HCT116 (cell line): ENCODE data around the gene SMIM21. TPM values are rescaled to one million over a fixed set of nuclear protein-coding genes. Genes with fewer than 3 reads are reported as not detected.

Experiments
- ATAC-seq: fragments of 200-7000 bp; cut with Tn5 transposase; 2 replicates; pipeline ENCODE4 v1.9.1; 2020; ENCODE audit warnings: mild to moderate bottlenecking, moderate library complexity
- BruUV-seq: library from RNA; stranded (reverse); fragments of 400-500 nt; replicated peaks from 2 replicates; lab custom pipeline; 2021; lab: Mats Ljungman, UMichigan
- CTCF ChIA-PET: fragments of 300-600 bp; sonication (Branson Sonifier 250); formaldehyde crosslinking; loops from one replicate; lab custom pipeline; 2021; ENCODE audit warnings: antibody characterized with exemption; lab: Charles Lee
- POLR2A ChIA-PET: fragments of 300-600, 350-600 bp; sonication (Branson Sonifier 250); formaldehyde crosslinking; loops from one replicate; lab custom pipeline; 2021; ENCODE audit warnings: antibody characterized with exemption; lab: Charles Lee
- RAD21 ChIA-PET, 2 experiments: fragments of 300-600 bp; sonication (Branson Sonifier 250); formaldehyde crosslinking; loops; one replicate each; lab custom pipeline; 2023; ENCODE audit warnings: low total read pairs in 2 of 2; ENCODE audit not compliant: uncharacterized antibody in 2 of 2, unreplicated experiment in 2 of 2, low non-redundant PET in 1 of 2; lab: Charles Lee
- DNase-seq: peaks from one replicate; pipeline ENCODE4 v3.0.0-alpha.2; 2010; ENCODE audit warnings: low read depth, low spot score
- H2AFZ ChIP-seq: fragments of 200-600 bp; shearing (Covaris generic), sonication (generic); 2 replicates; pipeline ENCODE4 v1.6.1; 2017; ENCODE audit warnings: low read depth, mixed run types, mixed read lengths, antibody characterized with exemption, low read length; ENCODE audit not compliant: poor library complexity, severe bottlenecking
- H3K27ac ChIP-seq: 2 replicates; pipeline ENCODE4 v1.5.1; 2012; ENCODE audit warnings: low read depth, low read length
- H3K27me3 ChIP-seq: fragments of 200-600 bp; sonication (generic); 2 replicates; pipeline ENCODE4 v1.6.1; 2016; ENCODE audit warnings: mixed run types, low read length, mixed read lengths; ENCODE audit not compliant: insufficient read depth
- H3K36me3 ChIP-seq, 2 experiments: fragments of 200-500 bp in 1 of 2; fragments of 200-600 bp in 1 of 2; sonication (Bioruptor generic) in 1 of 2; sonication (generic) in 1 of 2; 2 replicates each; pipeline versions ENCODE4 v1.5.1 to v1.6.1; 2014 to 2016; ENCODE audit warnings: low read length in 2 of 2, inconsistent platforms in 1 of 2, mixed read lengths in 1 of 2, mixed run types in 1 of 2; ENCODE audit not compliant: insufficient read depth in 2 of 2, control insufficient read depth in 1 of 2
- H3K4me1 ChIP-seq, 2 experiments: fragments of 200-600 bp in 1 of 2; sonication (generic) in 1 of 2; 2 replicates each; pipeline versions ENCODE4 v1.5.1 to v1.6.1; 2012 to 2017; ENCODE audit warnings: low read length in 2 of 2, inconsistent platforms in 1 of 2, mild to moderate bottlenecking in 1 of 2, mixed read lengths in 1 of 2, mixed run types in 1 of 2, moderate library complexity in 1 of 2; ENCODE audit not compliant: insufficient read depth in 2 of 2, control insufficient read depth in 1 of 2
- H3K4me2 ChIP-seq: fragments of 200-600 bp; sonication (generic); 2 replicates; pipeline ENCODE4 v1.6.1; 2017; ENCODE audit warnings: mixed run types, low read length, mixed read lengths
- H3K4me3 ChIP-seq, 2 experiments: fragments of 200-600 bp in 1 of 2; sonication (generic) in 1 of 2; replicated peaks in 1 of 2; 2 replicates each; pipeline ENCODE4 v1.5.1; 2011 to 2016; ENCODE audit warnings: low read length in 2 of 2, control low read depth in 1 of 2, low read depth in 1 of 2, mild to moderate bottlenecking in 1 of 2, mixed read lengths in 1 of 2, mixed run types in 1 of 2
- H3K79me2 ChIP-seq: fragments of 200-600 bp; sonication (generic); 2 replicates; pipeline ENCODE4 v1.6.1; 2017; ENCODE audit warnings: mild to moderate bottlenecking, mixed run types, low read length, moderate library complexity, mixed read lengths; ENCODE audit not compliant: insufficient read depth
- H3K9ac ChIP-seq: fragments of 200-600 bp; sonication (generic); 2 replicates; pipeline ENCODE4 v1.6.1; 2016; ENCODE audit warnings: low read length, mixed read lengths
- H3K9me2 ChIP-seq: fragments of 200-600 bp; sonication (generic), shearing (Covaris generic); 2 replicates; pipeline ENCODE4 v1.6.1; 2017; ENCODE audit warnings: mixed run types, mild to moderate bottlenecking, moderate library complexity; ENCODE audit not compliant: insufficient read depth
- H3K9me3 ChIP-seq, 2 experiments: fragments of 200-500 bp in 1 of 2; fragments of 200-600 bp in 1 of 2; sonication (Bioruptor generic) in 1 of 2; sonication (generic) in 1 of 2; 2 replicates each; pipeline ENCODE4 v1.6.1; 2014 to 2017; ENCODE audit warnings: low read length in 2 of 2, mixed read lengths in 2 of 2, inconsistent platforms in 1 of 2, low read depth in 1 of 2, mild to moderate bottlenecking in 1 of 2, mixed run types in 1 of 2, moderate library complexity in 1 of 2; ENCODE audit not compliant: control insufficient read depth in 1 of 2, insufficient read depth in 1 of 2
- H4K20me1 ChIP-seq: fragments of 200-600 bp; sonication (generic), shearing (Covaris generic); 2 replicates; pipeline ENCODE4 v1.6.1; 2017; ENCODE audit warnings: mixed run types, mild to moderate bottlenecking, moderate library complexity; ENCODE audit not compliant: insufficient read depth
- ATF3 ChIP-seq: IDR thresholded peaks from 2 replicates; pipeline ENCODE4 v1.6.1; 2012
- CBX3 ChIP-seq: IDR thresholded peaks from 2 replicates; pipeline ENCODE4 v1.6.1; 2012; ENCODE audit warnings: low read depth
- CEBPB ChIP-seq: IDR thresholded peaks from 2 replicates; pipeline ENCODE4 v1.6.1; 2012; ENCODE audit warnings: low read depth
- EGR1 ChIP-seq: IDR thresholded peaks from 2 replicates; pipeline ENCODE4 v1.6.1; 2012; ENCODE audit warnings: low read depth
- EZH2 ChIP-seq: fragments of 200-600 bp; sonication (generic); IDR thresholded peaks from 2 replicates; pipeline ENCODE4 v1.6.1; 2017; ENCODE audit warnings: antibody characterized with exemption, mixed run types
- EZH2phosphoT487 ChIP-seq: fragments of 200-600 bp; IDR thresholded peaks from 2 replicates; pipeline ENCODE4 v1.6.1; 2018; ENCODE audit warnings: antibody characterized with exemption, borderline replicate concordance
- JUND ChIP-seq: IDR thresholded peaks from 2 replicates; pipeline ENCODE4 v1.6.1; 2012
- MAX ChIP-seq: IDR thresholded peaks from 2 replicates; pipeline ENCODE4 v1.6.1; 2012
- POLR2AphosphoS5 ChIP-seq: IDR thresholded peaks from 2 replicates; pipeline ENCODE4 v1.6.1; 2011; ENCODE audit warnings: mild to moderate bottlenecking, low read depth, low read length, moderate library complexity
- REST ChIP-seq: IDR thresholded peaks from 2 replicates; pipeline ENCODE4 v1.6.1; 2012; ENCODE audit warnings: low read depth
- SIN3A ChIP-seq: IDR thresholded peaks from 2 replicates; pipeline ENCODE4 v1.6.1; 2012; ENCODE audit warnings: low read depth
- SP1 ChIP-seq: IDR thresholded peaks from 2 replicates; pipeline ENCODE4 v1.6.1; 2012; ENCODE audit warnings: low read depth
- YY1 ChIP-seq: IDR thresholded peaks from 2 replicates; pipeline ENCODE4 v1.6.1; 2011; ENCODE audit warnings: low read length, low read depth, moderate library complexity, mild to moderate bottlenecking; ENCODE audit not compliant: insufficient replicate concordance; ENCODE audit errors: extremely low read depth
- ZBTB33 ChIP-seq: IDR thresholded peaks from 2 replicates; pipeline ENCODE4 v1.6.1; 2011; ENCODE audit warnings: mild to moderate bottlenecking, low read length, moderate library complexity; ENCODE audit not compliant: insufficient replicate concordance; ENCODE audit errors: extremely low read depth
- intact Hi-C: fragments of 100-400 bp; cut with micrococcal nuclease; formaldehyde crosslinking; loops from 2 replicates; pipeline ENCODE4 v1.10.0; 2022
- total RNA-seq: library from RNA; stranded (reverse); gene quantifications from one replicate; pipeline ENCODE4 v1.2.1, GENCODE V29; 2021; ENCODE audit not compliant: unreplicated experiment

Gene SMIM21
- total RNA-seq, 1 experiment from 2014 or later, result not detected

- intact Hi-C loops, result no loop called here
- no peak for ATAC-seq
- TF ChIP-seq YY1, result no peak
- no peak for TF ChIP-seq CBX3
- TF ChIP-seq SP1, result no peak
- no peak for TF ChIP-seq SIN3A
- no peak for TF ChIP-seq MAX
- TF ChIP-seq ATF3, result no peak
- no peak for TF ChIP-seq REST
- TF ChIP-seq EGR1, result no peak
- no peak for TF ChIP-seq JUND
- TF ChIP-seq EZH2phosphoT487, result no peak
- no peak for TF ChIP-seq EZH2
- no peak for TF ChIP-seq POLR2AphosphoS5
- no peak for TF ChIP-seq CEBPB
- no peak for TF ChIP-seq ZBTB33
- no peak overlapping the region for H3K4me2 ChIP-seq
- no peak overlapping the region for H3K9ac ChIP-seq
- no peaks in the 10 kb centered on the region for H3K27me3 ChIP-seq
- BruUV-seq, result no TSS peak
- H4K20me1 ChIP-seq, result no peaks in the 10 kb centered on the region
- H3K9me2 ChIP-seq, result no peaks in the 10 kb centered on the region
- H3K27ac ChIP-seq, result no peak overlapping the region
- H3K79me2 ChIP-seq, result no peaks in the 10 kb centered on the region
- ChIA-PET POLR2A (no interaction called here), RAD21 (no interaction called here), CTCF (no interaction called here)
- no peak overlapping the region for H3K4me3 ChIP-seq
- no peak for DNase-seq
- no peak overlapping the region for H2AFZ ChIP-seq
- H3K9me3 ChIP-seq, result no peaks in the 10 kb centered on the region; a peak in 1 of 4 replicates
- no peaks in the 10 kb centered on the region for H3K4me1 ChIP-seq
- no peaks in the 10 kb centered on the region for H3K36me3 ChIP-seq
Observed at GRCh38 chr18:75376004-75376403, 51.5 kb downstream of the SMIM21 start.
